Measurements from ENCODE around the gene KLHDC9.

KLHDC9 gene

GRCh38 chr1:161077426-161077825 lies 20.7 kb upstream of the KLHDC9 start:
- DNase-seq = no peak

GRCh38 chr1:161079436-161080110 lies 18.6 kb upstream of the KLHDC9 start:
- DNase-seq = no peak

GRCh38 chr1:161080441-161081405 lies 17.4 kb upstream of the KLHDC9 start:
- DNase-seq = no peak

GRCh38 chr1:161081519-161081918 lies 16.6 kb upstream of the KLHDC9 start:
- no peak for DNase-seq

- no peak for DNase-seq
These were observed 15.7 kb upstream of the KLHDC9 start for GRCh38 chr1:161082483-161082882.

- no peak for DNase-seq
These were observed 15.0 kb upstream of the KLHDC9 start for GRCh38 chr1:161082996-161083747.

- DNase-seq = no peak
These were observed 14.2 kb upstream of the KLHDC9 start for GRCh38 chr1:161083748-161084596.

- no peak for DNase-seq
These were observed 13.6 kb upstream of the KLHDC9 start for GRCh38 chr1:161084597-161084988.

- no peak for DNase-seq
These were observed 13.0 kb upstream of the KLHDC9 start for GRCh38 chr1:161085165-161085564.

- DNase-seq = no peak
These were observed 11.7 kb upstream of the KLHDC9 start for GRCh38 chr1:161086457-161086856.

- no peak for DNase-seq
These were observed 9.5 kb upstream of the KLHDC9 start for GRCh38 chr1:161088587-161089110.

GRCh38 chr1:161089251-161089924 lies 8.8 kb upstream of the KLHDC9 start, which contains the start of gene NECTIN4:
Gene NECTIN4 (minus strand): TSS chr1:161089558. CDS start chr1:161089296, 262 bp downstream.
- DNase-seq = no peak

GRCh38 chr1:161089938-161090337 lies 8.2 kb upstream of the KLHDC9 start:
- DNase-seq = no peak

- no peak for DNase-seq
These were observed 7.5 kb upstream of the KLHDC9 start for GRCh38 chr1:161090617-161091016.

GRCh38 chr1:161091093-161091492 lies 7.1 kb upstream of the KLHDC9 start:
- no peak for DNase-seq

- DNase-seq = no peak
These were observed 6.2 kb upstream of the KLHDC9 start for GRCh38 chr1:161091796-161092507.

- DNase-seq = peak; percentile 53
These were observed 5.5 kb upstream of the KLHDC9 start for GRCh38 chr1:161092621-161093028.

- DNase-seq = no peak
These were observed 3.7 kb upstream of the KLHDC9 start for GRCh38 chr1:161094481-161094880.

- DNase-seq = no peak
These were observed 2.9 kb upstream of the KLHDC9 start for GRCh38 chr1:161095230-161095629.

- no peak for DNase-seq
These were observed 2.1 kb upstream of the KLHDC9 start for GRCh38 chr1:161096015-161096414.

- no peak for DNase-seq
These were observed 1.6 kb upstream of the KLHDC9 start for GRCh38 chr1:161096530-161096929.
